Tibial nerve (tissue), 4 donors: ENCODE measurements around the gene CDH11. TPM values are rescaled to one million over a fixed set of nuclear protein-coding genes. Genes with fewer than 3 reads are reported as not detected.

ENCODE experiments used
- DNase-seq, 2 donors: peaks; one replicate each; pipeline ENCODE4 v3.0.0-alpha.2; 2019; ENCODE audit warnings: low spot score in 2 of 2
- H3K27ac ChIP-seq, 4 donors: fragments of 200-600 bp; sonication (generic) in 3 of 4; one replicate each; pipeline ENCODE4 v1.5.1; 2017 to 2019; ENCODE audit warnings: mild to moderate bottlenecking in 1 of 4
- H3K27me3 ChIP-seq, 2 donors: fragments of 200-600 bp; sonication (generic) in 1 of 2; one replicate each; pipeline versions ENCODE4 v1.5.1 to v1.6.0; 2017 to 2019
- H3K36me3 ChIP-seq, 3 donors: fragments of 200-600 bp; sonication (generic); one replicate each; pipeline ENCODE4 v1.5.1; 2018 to 2019
- H3K4me1 ChIP-seq, 4 donors: fragments of 200-600 bp; sonication (generic) in 3 of 4; one replicate each; pipeline ENCODE4 v1.5.1; 2017 to 2019
- H3K4me3 ChIP-seq, 4 donors: fragments of 200-600 bp; sonication (generic) in 3 of 4; one replicate each; pipeline ENCODE4 v1.5.1; 2017 to 2019; ENCODE audit warnings: mild to moderate bottlenecking in 1 of 4, moderate library complexity in 1 of 4
- H3K9me3 ChIP-seq, 4 donors: fragments of 200-600 bp; sonication (generic) in 3 of 4; one replicate each; pipeline ENCODE4 v1.5.1; 2017 to 2019
- CTCF ChIP-seq, 5 experiments: fragments of 200-600 bp in 3 of 5; fragments of 450-650 bp in 2 of 5; sonication (generic) in 3 of 5; IDR thresholded peaks; one replicate each; pipeline ENCODE4 v1.5.1; 2016 to 2019; ENCODE audit warnings: antibody characterized with exemption in 5 of 5, mild to moderate bottlenecking in 3 of 5, moderate library complexity in 2 of 5
- EP300 ChIP-seq, 2 donors: sonication (generic); formaldehyde crosslinking; IDR thresholded peaks; one replicate each; pipeline ENCODE4 v1.6.1; 2017; ENCODE audit warnings: antibody characterized with exemption in 2 of 2, mild to moderate bottlenecking in 1 of 2
- POLR2A ChIP-seq, 2 donors: fragments of 450-650 bp; IDR thresholded peaks; one replicate each; pipeline ENCODE4 v1.6.1; 2017; ENCODE audit warnings: antibody characterized with exemption in 2 of 2, mild to moderate bottlenecking in 2 of 2, moderate library complexity in 2 of 2
- WGBS, 2 donors: methylation state at CpG; one replicate each; pipeline ENCODE4 v1.1.5; 2018; 5-methylcytosine and 5-hydroxymethylcytosine counted together
- total RNA-seq, 4 donors: library from RNA; depleted of rRNA; stranded (reverse); fragments of >200 nt; gene quantifications; one replicate each; pipeline ENCODE4 v1.1.0, GENCODE V29; 2016

The CDH11 gene
- total RNA-seq, 4 donors from 2014 or later = 72.6 to 265 (median 98.1) TPM

- TF ChIP-seq EP300 (IDR thresholded peaks at IDR 0.05) (no peak), POLR2A (IDR thresholded peaks at IDR 0.05) (no peak), CTCF (IDR thresholded peaks at IDR 0.05) (no peak)
Measured at GRCh38 chr16:65021852-65022595, 99.8 kb downstream of the CDH11 start.

GRCh38 chr16:65016754-65017153 lies 105.1 kb downstream of the CDH11 start:
- no peak for DNase-seq
- Histone ChIP-seq H3K36me3 (peaks cover 0 to 11% (median 0%) of the 10 kb centered on the region in 3 donors), H3K27me3 (no peaks in the 10 kb centered on the region), H3K4me3 (no peak overlapping the region), H3K9me3 (no peaks in the 10 kb centered on the region), H3K27ac (no peak overlapping the region), H3K4me1 (peaks cover 0 to 12% (median 0%) of the 10 kb centered on the region in 4 donors)
- TF ChIP-seq CTCF (IDR thresholded peaks at IDR 0.05) = no peak
- TF ChIP-seq POLR2A (IDR thresholded peaks at IDR 0.05) = no peak
- TF ChIP-seq EP300 (IDR thresholded peaks at IDR 0.05) = no peak

More at GRCh38 chr16:65021852-65022595, 99.8 kb downstream of the CDH11 start:
- 73 to 77% methylated on average over 2 of the region's 2 CpGs for WGBS, 2 donors
- Histone ChIP-seq H3K36me3 (peaks cover 0 to 7% (median 0%) of the 10 kb centered on the region in 3 donors), H3K4me1 (peaks cover 0 to 9% (median 0%) of the 10 kb centered on the region in 4 donors), H3K4me3 (no peak overlapping the region), H3K9me3 (no peaks in the 10 kb centered on the region), H3K27me3 (no peaks in the 10 kb centered on the region), H3K27ac (no peak overlapping the region)
- DNase-seq = no peak

- no peak for TF ChIP-seq CTCF (IDR thresholded peaks at IDR 0.05)
- TF ChIP-seq POLR2A (IDR thresholded peaks at IDR 0.05) = no peak
- TF ChIP-seq EP300 (IDR thresholded peaks at IDR 0.05) = no peak
- no peak overlapping the region for H3K4me3 ChIP-seq
- H3K27ac ChIP-seq = no peak overlapping the region
- H3K27me3 ChIP-seq = no peaks in the 10 kb centered on the region
- H3K4me1 ChIP-seq = peaks cover 0 to 13% (median 0%) of the 10 kb centered on the region in 4 donors
- DNase-seq = no peak
- peaks cover 0 to 11% (median 0%) of the 10 kb centered on the region in 3 donors for H3K36me3 ChIP-seq
- H3K9me3 ChIP-seq = no peaks in the 10 kb centered on the region
Measured at GRCh38 chr16:65015599-65015998, 106.3 kb downstream of the CDH11 start.

GRCh38 chr16:65012357-65012756 lies 109.5 kb downstream of the CDH11 start:
- Histone ChIP-seq H3K36me3 (peaks cover 0 to 8% (median 0%) of the 10 kb centered on the region in 3 donors), H3K4me3 (no peak overlapping the region), H3K4me1 (peaks cover 0 to 23% (median 0%) of the 10 kb centered on the region in 4 donors), H3K9me3 (no peaks in the 10 kb centered on the region), H3K27ac (no peak overlapping the region), H3K27me3 (no peaks in the 10 kb centered on the region)
- DNase-seq = no peak
- TF ChIP-seq EP300 (IDR thresholded peaks at IDR 0.05) (no peak), POLR2A (IDR thresholded peaks at IDR 0.05) (no peak), CTCF (IDR thresholded peaks at IDR 0.05) (no peak)
- WGBS, 2 donors = 50 to 56% methylated on average over 1 of the region's 1 CpG

GRCh38 chr16:65010125-65010524 lies 111.7 kb downstream of the CDH11 start:
- DNase-seq = no peak
- peaks cover 0 to 17% (median 0%) of the 10 kb centered on the region in 4 donors for H3K4me1 ChIP-seq
- peaks cover 0 to 22% (median 0%) of the 10 kb centered on the region in 3 donors for H3K36me3 ChIP-seq
- TF ChIP-seq POLR2A (IDR thresholded peaks at IDR 0.05) (no peak), EP300 (IDR thresholded peaks at IDR 0.05) (no peak), CTCF (IDR thresholded peaks at IDR 0.05) (no peak)
- WGBS, 2 donors = 21 to 25% methylated on average over 2 of the region's 2 CpGs
- H3K4me3 ChIP-seq = no peak overlapping the region
- H3K9me3 ChIP-seq = no peaks in the 10 kb centered on the region
- H3K27ac ChIP-seq = no peak overlapping the region
- no peaks in the 10 kb centered on the region for H3K27me3 ChIP-seq
